ENCODE data around the gene MSH4.
A peak's percentile ranks its signal among the peaks of the same experiment; 100 is the strongest.

MSH4 gene

GRCh38 chr1:75950176-75950575, 153.5 kb downstream of the MSH4 start:
- FAIRE-seq, result no peak

DNA sequence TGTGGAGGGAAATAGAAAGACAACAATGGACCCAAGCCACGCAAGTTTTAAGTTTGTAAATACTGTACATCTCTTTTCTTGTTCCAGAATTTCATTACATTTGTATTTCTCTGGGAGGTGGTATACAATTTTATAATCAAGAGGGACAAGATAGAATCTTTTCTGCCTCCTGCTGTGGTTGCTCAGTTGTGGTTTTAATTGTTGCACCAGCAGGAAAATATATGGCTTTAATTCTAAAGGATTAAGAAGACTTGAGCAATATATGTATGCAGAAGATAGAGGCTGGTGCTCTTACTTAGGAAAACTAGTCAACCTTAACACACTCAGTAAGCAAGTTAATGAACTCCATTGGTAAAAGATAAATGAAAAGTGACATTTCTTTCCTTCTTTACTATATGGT, 155.3 kb downstream of the MSH4 start:
- no peak for FAIRE-seq

DNA sequence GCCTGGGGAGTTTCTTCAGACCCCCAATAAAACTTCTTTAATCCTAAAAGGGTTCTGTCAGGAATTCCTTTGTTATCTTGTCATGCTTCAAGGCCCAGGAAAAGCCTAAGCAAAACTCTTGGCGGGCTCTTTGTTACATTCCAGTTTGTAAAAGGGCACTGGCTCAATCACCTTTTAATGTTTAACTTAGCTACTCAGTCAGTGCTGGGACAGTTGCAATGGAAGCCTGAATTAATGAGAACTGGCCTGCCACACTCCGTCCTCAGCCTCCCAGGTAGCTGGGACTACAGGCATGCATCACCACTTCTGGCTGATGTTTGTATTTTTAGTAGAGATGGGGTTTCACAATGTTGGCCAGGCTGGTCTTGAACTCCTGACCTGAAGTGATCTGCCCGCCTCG, 156.8 kb downstream of the MSH4 start:
- FAIRE-seq, result no peak

GRCh38 chr1:75954586-75954985, 157.9 kb downstream of the MSH4 start:
- FAIRE-seq, result peak; percentile 75
